Middle frontal gyrus (tissue), 1 donor: ENCODE measurements around the gene LYPD5.
"Not testable (repeated sequence)": the region's sequence is repeated elsewhere in the genome, so short reads cannot be mapped to it uniquely, and the experiment has no call there.

Experiments
- DNase-seq: peaks from one replicate; pipeline ENCODE4 v3.0.0-alpha.2; 2015; ENCODE audit warnings: low spot score; ENCODE audit errors: extremely low spot score

Gene LYPD5

GRCh38 chr19:43806401-43806800 lies 4.2 kb upstream of the LYPD5 start:
- not testable (repeated sequence) for DNase-seq

- no peak for DNase-seq
Observed at GRCh38 chr19:43804432-43804831, 2.2 kb upstream of the LYPD5 start.

- DNase-seq: no peak
Observed at GRCh38 chr19:43799502-43800142, 2.6 kb downstream of the LYPD5 start.

- peak; percentile 44 for DNase-seq
Observed at GRCh38 chr19:43798546-43799409, 3.5 kb downstream of the LYPD5 start.

DNA sequence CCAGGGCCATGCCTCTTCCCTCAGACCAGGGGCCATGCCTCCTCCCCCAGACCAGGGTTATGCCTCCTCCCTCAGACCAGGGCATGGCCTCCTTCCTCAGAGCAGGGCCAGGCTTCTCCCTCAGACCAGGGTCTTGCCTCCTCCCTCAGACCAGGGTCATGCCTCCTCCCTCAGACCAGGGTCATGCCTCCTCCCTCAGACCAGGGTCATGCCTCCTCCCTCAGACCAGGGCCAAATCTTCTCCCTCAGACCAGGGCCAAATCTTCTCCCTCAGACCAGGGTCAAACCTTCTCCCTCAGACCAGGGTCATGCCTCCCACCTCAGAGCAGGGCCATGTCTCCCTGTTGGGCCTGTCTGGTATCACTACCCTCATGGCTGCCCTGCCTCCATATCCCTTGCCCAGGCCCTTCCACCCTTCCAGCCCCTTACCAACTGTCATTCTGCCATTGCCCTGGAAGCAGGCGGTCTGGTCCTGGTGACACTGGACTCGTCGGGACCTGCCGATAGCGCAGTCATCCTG lies 4.2 kb downstream of the LYPD5 start:
- no peak for DNase-seq

DNA sequence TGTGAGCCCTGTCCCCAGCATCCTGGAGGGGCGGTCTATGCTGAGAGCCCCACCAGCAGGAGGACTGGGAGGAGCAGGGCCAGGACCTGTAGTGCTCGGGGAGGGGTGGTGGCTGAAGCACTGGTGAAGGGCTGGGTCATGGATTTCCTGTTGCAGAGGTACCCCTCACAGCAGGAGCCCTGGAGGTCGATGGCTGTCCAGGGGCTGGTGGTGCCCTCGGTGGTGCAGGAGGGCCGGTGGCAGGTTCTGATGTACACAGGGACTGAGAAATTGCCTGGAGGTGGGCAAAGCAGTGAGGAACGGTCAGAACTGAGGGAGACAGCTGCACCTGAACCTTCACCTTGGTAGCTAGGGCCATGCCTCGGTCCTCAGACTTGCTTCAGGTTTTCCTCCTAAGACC lies 4.7 kb downstream of the LYPD5 start:
- no peak for DNase-seq

DNA sequence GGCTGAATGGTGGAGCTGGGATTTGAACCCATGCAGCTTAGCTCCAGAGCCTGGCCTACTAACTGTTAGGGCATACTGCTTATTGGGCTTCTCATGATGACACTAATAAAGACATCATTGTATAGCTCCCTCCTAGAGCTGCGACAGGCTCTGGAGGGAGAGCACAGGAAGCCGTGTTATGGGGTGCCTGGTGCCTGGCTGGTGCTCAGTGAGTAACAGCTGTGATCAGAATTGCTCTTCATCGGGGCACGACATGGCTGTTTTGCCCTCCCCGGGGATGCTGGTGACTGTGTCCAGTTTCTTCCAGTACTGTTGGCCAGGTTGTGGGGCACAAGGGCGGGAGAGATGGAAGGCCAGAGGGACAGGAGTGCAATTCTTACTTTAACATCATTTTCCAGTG lies 5.1 kb downstream of the LYPD5 start:
- no peak for DNase-seq

DNA sequence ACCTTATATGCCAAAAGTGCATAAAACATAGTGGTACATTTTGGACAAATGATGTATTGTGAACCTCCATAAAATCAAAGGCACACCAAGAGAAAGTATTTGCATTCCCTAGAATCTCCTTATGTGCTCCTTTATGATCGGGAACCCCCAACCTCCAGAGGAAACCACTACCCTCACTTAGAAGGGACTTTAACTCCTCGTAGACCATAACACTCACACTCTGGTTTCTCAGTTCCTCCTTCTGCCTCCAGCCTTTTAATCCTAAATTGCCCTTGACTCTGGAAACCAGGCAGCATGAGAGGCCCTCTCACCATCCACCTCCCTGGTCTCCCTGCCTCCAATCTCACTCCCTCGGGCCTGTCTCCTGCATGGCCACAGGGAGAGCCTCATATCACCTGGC lies 11.7 kb downstream of the LYPD5 start:
- DNase-seq: no peak

GRCh38 chr19:43789029-43789428 lies 13.2 kb downstream of the LYPD5 start:
- no peak for DNase-seq

- DNase-seq: no peak
Observed at GRCh38 chr19:43786665-43787064, 15.6 kb downstream of the LYPD5 start.

GRCh38 chr19:43784981-43785808 lies 17.1 kb downstream of the LYPD5 start:
- peak; percentile 24 for DNase-seq

DNA sequence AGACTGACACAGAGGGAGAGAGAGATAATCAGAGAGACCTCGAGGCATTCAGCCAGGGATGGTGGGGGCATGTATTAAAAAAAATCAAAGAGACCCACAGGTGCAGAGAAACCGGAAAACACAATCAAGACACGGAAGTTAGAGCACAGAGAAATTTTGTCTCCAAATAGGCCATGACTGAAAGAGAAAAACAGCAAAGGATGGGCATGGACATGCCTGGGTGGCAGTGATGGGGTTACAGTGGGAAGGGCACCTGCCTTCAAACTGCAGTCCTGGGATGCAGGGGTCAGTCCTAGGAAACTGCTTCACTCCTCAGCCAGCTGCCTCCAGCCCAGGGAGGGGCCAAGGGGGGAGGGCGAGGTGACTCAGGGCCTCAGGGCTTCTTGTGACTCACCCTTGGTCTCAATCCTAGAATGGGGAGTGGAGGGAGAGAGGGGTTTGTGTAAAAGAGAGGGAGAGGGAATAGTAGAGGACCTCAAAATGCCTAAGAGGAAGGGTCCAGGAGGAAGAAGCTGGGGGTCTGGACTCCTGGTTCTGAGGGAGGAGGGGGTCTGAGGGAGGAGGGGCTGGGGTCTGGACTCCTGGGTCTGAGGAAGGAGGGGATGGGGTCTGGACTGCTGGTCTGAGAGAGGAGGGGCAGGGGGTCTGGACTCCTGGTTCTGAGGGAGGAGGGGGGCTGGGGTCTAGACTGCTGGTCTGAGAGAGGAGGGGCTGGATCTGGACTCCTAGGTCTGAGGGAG lies 17.8 kb downstream of the LYPD5 start:
- no peak for DNase-seq

GRCh38 chr19:43783636-43784035 lies 18.6 kb downstream of the LYPD5 start:
- no peak for DNase-seq

GRCh38 chr19:43782689-43783231 lies 19.5 kb downstream of the LYPD5 start:
- DNase-seq: no peak

GRCh38 chr19:43782311-43782660 lies 20.0 kb downstream of the LYPD5 start:
- DNase-seq: no peak

- no peak for DNase-seq
Observed at GRCh38 chr19:43781630-43782310, 20.5 kb downstream of the LYPD5 start.

GRCh38 chr19:43780706-43781525 lies 21.3 kb downstream of the LYPD5 start, which contains the start of gene KCNN4:
TSS of gene KCNN4 (minus strand) at chr19:43780973. CDS start at chr19:43780861, 112 bp downstream.
- DNase-seq: no peak

GRCh38 chr19:43779820-43780219 lies 22.4 kb downstream of the LYPD5 start:
- DNase-seq: no peak

GRCh38 chr19:43779147-43779819 lies 23.0 kb downstream of the LYPD5 start:
- DNase-seq: no peak
